ENCODE results near the gene TXNDC9.

DNA sequence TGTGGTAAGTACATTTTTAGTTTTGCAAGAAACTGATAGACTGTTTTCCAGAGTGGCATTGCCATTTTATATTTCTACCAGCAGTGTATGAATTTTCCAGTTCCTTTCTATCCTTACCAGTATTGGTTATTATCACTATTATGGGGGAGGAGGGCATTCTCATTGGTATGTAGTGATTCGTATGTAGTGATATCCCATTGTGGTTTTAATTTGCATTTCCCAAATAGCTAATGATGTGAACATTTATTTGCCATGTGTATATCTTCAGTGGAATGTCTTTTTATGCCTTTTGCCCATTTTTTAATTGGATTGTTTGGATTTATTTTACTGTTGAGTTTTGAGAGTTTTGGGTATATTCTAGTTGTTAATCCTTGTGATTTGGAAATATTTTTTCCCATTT, 17.9 kb upstream of the TXNDC9 start:
- no peak for TF ChIP-seq POLR2A (IDR thresholded peaks at IDR 0.05; ENCODE audit: low read length)
- TF ChIP-seq GATA1 (IDR thresholded peaks at IDR 0.05; ENCODE audit: low read depth, low read length): no peak

Data from erythroblast (primary cell).